Kidney capillary endothelial cell (primary cell): Measurements from ENCODE around the gene ELMO3.

Source experiments
- DNase-seq: peaks from one replicate; pipeline ENCODE4 v3.0.0-alpha.2; 2018; ENCODE audit warnings: low spot score

ELMO3 gene

GRCh38 chr16:67243481-67243880 lies 44.5 kb downstream of the ELMO3 start:
- DNase-seq: no peak

DNA sequence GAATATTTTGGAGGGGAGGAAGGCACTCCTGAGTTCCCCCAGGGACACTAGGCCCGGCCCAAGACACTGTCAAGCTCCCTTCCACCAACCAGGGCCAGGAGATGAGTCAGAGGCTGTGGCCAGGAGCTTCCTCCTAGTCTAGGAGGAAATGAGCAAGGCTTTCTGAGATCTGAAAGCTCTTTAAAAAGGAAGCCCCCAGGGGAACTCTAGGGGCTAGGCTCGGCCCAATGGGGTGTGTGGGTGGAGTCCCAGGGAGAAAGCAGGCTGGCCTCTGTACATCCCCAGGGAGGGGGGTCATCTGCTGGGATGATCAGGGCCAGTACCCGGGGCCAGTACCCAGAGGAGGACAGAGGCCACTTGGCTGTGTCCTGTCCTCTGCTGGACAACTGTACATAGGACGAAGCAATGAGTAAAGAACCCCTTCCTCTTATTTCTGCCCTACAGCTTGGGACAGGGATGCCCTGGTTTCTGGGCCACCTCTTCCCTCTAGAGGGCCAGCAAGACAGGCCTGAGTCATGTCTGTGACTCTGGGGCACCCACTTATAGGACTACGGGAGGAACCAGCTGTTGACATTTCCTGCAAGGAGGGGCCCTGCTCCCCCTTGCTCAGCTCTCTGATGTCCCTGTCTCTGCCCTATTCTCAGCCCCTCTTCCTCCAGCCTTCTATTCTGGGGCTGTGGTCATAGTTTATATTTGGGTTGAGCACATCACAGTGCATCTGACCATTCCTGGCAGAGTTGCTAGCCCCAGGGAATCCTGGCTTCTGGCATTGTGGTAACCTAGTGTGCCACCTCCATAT lies 45.7 kb downstream of the ELMO3 start:
- peak; percentile 97 for DNase-seq

DNA sequence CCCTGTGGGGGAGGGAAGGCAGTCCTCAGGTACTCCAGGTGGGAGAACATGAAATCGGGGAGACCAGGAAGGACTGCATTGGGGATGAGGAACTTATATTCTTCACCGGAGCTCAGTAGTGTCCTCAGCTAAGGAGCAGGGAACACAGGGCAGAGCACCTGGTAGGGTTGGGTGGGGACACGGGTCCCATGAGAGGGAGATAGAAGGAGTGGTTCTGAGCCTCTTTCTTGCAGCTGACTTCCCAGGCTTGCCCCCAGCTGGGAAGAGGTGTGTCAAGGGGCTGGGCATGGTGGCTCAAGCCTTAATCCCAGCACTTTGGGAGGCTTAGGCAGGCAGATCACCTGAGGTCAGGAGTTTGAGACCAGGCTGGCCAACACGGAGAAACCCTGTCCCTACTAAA lies 46.3 kb downstream of the ELMO3 start:
- DNase-seq: no peak

GRCh38 chr16:67245674-67246080 lies 46.7 kb downstream of the ELMO3 start:
- DNase-seq: peak; percentile 75

DNA sequence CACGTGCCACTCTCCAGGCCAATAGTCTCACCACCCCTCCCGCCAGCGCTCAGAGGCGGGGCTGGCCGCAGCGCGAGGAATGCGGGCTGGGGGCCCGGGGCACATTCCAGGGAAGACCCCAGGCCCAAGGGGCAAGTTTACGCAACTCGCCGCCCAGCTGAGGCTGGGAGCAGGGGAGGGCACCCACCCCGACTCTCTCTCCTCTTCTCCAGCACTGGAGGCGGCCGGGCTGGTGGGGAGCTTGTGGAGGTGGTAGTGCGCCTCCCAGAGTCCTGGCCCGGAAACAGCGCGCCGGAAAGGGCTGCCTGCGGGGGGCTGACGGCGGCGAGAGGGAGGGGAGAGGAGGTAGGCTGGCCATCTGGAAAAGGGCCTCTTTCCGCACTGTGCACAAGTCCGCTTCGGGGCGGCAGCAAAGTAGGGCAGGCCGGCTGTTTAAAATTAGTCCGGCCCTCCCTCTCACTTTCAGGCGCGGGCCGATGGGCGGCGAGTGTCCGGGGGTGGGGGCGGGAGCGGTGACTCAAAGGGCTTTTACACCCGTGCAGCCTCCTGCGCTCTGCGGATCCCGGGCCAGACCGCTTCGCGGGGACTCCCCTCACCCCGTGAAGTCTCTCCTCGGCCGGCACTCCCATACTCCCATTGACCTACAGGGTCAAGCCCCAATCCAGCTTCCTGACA lies 47.3 kb downstream of the ELMO3 start:
- DNase-seq: peak; percentile 82

- DNase-seq: no peak
Measured at GRCh38 chr16:67246756-67247191, 47.8 kb downstream of the ELMO3 start.

GRCh38 chr16:67247192-67248072 lies 48.5 kb downstream of the ELMO3 start, which contains the start of gene FHOD1:
TSS of gene FHOD1 (minus strand) at chr16:67247481. CDS start at chr16:67247410, 71 bp downstream.
- DNase-seq: peak; percentile 95

- DNase-seq: no peak
Measured at GRCh38 chr16:67248073-67248400, 49.1 kb downstream of the ELMO3 start.

GRCh38 chr16:67248401-67249177 lies 49.7 kb downstream of the ELMO3 start, which contains the start of gene SLC9A5:
TSS of gene SLC9A5 (plus strand) at chr16:67248979. CDS start at chr16:67249015, 36 bp downstream.
- no peak for DNase-seq

- no peak for DNase-seq
Measured at GRCh38 chr16:67249178-67250044, 50.5 kb downstream of the ELMO3 start.

DNA sequence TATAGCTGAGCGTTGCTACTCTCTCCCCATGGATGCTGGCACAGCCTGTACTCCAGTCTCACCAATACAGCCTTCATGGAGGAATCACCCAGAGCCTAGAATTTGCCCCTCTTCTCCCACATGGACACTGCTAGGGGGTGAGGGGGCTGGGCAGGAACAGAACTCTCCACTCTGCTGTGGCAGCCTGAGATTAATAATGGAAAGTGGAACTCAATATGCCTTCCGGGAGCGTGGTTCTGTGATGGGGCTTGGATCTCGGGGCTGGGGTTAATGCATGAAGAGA lies 51.1 kb downstream of the ELMO3 start:
- no peak for DNase-seq

GRCh38 chr16:67252609-67253497 lies 53.9 kb downstream of the ELMO3 start:
- no peak for DNase-seq
